Endothelial cell of umbilical vein (primary cell): ENCODE data around the gene RGS11. TPM values are rescaled to one million over a fixed set of nuclear protein-coding genes. Genes with fewer than 3 reads are reported as not detected.

Experiments
- BruUV-seq: library from RNA; stranded (reverse); fragments of 400-500 nt; replicated peaks from 2 replicates; lab custom pipeline; 2021; lab: Mats Ljungman, UMichigan
- CTCF ChIA-PET: fragments of 300-600, 350-600 bp; sonication (Branson Sonifier 250); formaldehyde crosslinking; loops from one replicate; lab custom pipeline; 2021; ENCODE audit warnings: antibody characterized with exemption, inconsistent platforms; lab: Charles Lee
- POLR2A ChIA-PET: fragments of 300-600, 350-600 bp; sonication (Branson Sonifier 250); formaldehyde crosslinking; loops from one replicate; lab custom pipeline; 2021; ENCODE audit warnings: antibody characterized with exemption, inconsistent platforms; lab: Charles Lee
- DNase-seq: peaks from one replicate; pipeline ENCODE4 v3.0.0-alpha.2; 2011; ENCODE audit warnings: low read depth, low spot score
- FAIRE-seq: peaks from 2 replicates; lab custom pipeline; 2011; peaks lifted over from hg19 to GRCh38; lab: Jason Lieb, UNC
- H2AFZ ChIP-seq: 2 replicates; pipeline ENCODE4 v1.6.0; 2012; ENCODE audit warnings: low read depth, low read length, control low read depth, inconsistent platforms
- H3K27ac ChIP-seq: 2 replicates; pipeline ENCODE4 v1.5.1; 2011; ENCODE audit warnings: low read depth, mild to moderate bottlenecking, control low read depth, low read length, moderate library complexity; ENCODE audit not compliant: insufficient read depth
- H3K27me3 ChIP-seq, 2 experiments: 2 replicates each; pipeline versions ENCODE4 v1.6.0 to v1.6.1; 2011; ENCODE audit warnings: low read length in 2 of 2, mixed read lengths in 1 of 2; ENCODE audit not compliant: control insufficient read depth in 2 of 2, insufficient read depth in 2 of 2
- H3K36me3 ChIP-seq, 2 experiments: 2 replicates in 1 of 2; 3 replicates in 1 of 2; pipeline ENCODE4 v1.5.1; 2011; ENCODE audit warnings: low read length in 2 of 2, mild to moderate bottlenecking in 1 of 2, moderate library complexity in 1 of 2; ENCODE audit not compliant: control insufficient read depth in 2 of 2, insufficient read depth in 2 of 2; ENCODE audit errors: extremely low read depth in 1 of 2
- H3K4me1 ChIP-seq: 3 replicates; pipeline ENCODE4 v1.5.1; 2011; ENCODE audit warnings: mild to moderate bottlenecking, low read length; ENCODE audit not compliant: control insufficient read depth, insufficient read depth; ENCODE audit errors: extremely low read depth
- H3K4me2 ChIP-seq: 2 replicates; pipeline ENCODE4 v1.6.1; 2011; ENCODE audit warnings: low read length, control low read depth, mixed read lengths; ENCODE audit not compliant: insufficient read depth
- H3K4me3 ChIP-seq, 3 experiments: fragments of 200-600 bp in 1 of 3; sonication (generic), shearing (Covaris generic) in 1 of 3; replicated peaks in 1 of 3; 2 replicates each; pipeline ENCODE4 v1.5.1; 2011 to 2016; ENCODE audit warnings: control low read depth in 3 of 3, low read length in 3 of 3, mild to moderate bottlenecking in 2 of 3, inconsistent platforms in 1 of 3, low read depth in 1 of 3, moderate library complexity in 1 of 3; ENCODE audit not compliant: insufficient read depth in 1 of 3
- H3K79me2 ChIP-seq: 2 replicates; pipeline ENCODE4 v1.6.0; 2012; ENCODE audit warnings: low read length, inconsistent platforms; ENCODE audit not compliant: control insufficient read depth, insufficient read depth
- H3K9ac ChIP-seq: replicated peaks from 2 replicates; pipeline ENCODE3; 2011; ENCODE audit warnings: low read length, control low read depth; ENCODE audit not compliant: insufficient read depth; ENCODE audit errors: extremely low read depth
- H3K9me1 ChIP-seq: replicated peaks from 3 replicates; pipeline ENCODE4 v1.6.0; 2011; ENCODE audit warnings: mild to moderate bottlenecking, low read length; ENCODE audit not compliant: control insufficient read depth, insufficient read depth; ENCODE audit errors: extremely low read depth
- H3K9me3 ChIP-seq: replicated peaks from 2 replicates; pipeline ENCODE4 v1.5.1; 2012; ENCODE audit warnings: low read length, inconsistent platforms; ENCODE audit not compliant: control insufficient read depth, insufficient read depth
- H4K20me1 ChIP-seq: replicated peaks from 2 replicates; pipeline ENCODE3; 2011; ENCODE audit warnings: mild to moderate bottlenecking, low read length; ENCODE audit not compliant: control insufficient read depth, insufficient read depth; ENCODE audit errors: extremely low read depth
- EZH2 ChIP-seq: IDR thresholded peaks from 2 replicates; pipeline ENCODE4 v1.6.1; 2012; ENCODE audit warnings: borderline replicate concordance, low read depth, mild to moderate bottlenecking, moderate library complexity, low read length, inconsistent platforms; ENCODE audit not compliant: severe bottlenecking
- FOS ChIP-seq: IDR thresholded peaks from 2 replicates; pipeline ENCODE4 v1.6.1; 2011; ENCODE audit warnings: mild to moderate bottlenecking, low read length, moderate library complexity, borderline replicate concordance; ENCODE audit not compliant: insufficient read depth
- GATA2 ChIP-seq: IDR thresholded peaks from 2 replicates; pipeline ENCODE4 v1.7.0; 2011; ENCODE audit warnings: low read depth, mild to moderate bottlenecking, moderate library complexity, mixed read lengths, low read length; ENCODE audit not compliant: insufficient read length, insufficient read depth
- JUN ChIP-seq: IDR thresholded peaks from 2 replicates; pipeline ENCODE4 v1.6.1; 2011; ENCODE audit warnings: borderline replicate concordance, low read depth; ENCODE audit not compliant: insufficient read length, insufficient read depth
- MYC ChIP-seq: IDR thresholded peaks from one replicate; pipeline ENCODE4 v1.6.1; 2011; ENCODE audit warnings: mild to moderate bottlenecking, low read depth, low read length
- POLR2A ChIP-seq: IDR thresholded peaks from 2 replicates; pipeline ENCODE4 v1.6.1; 2012; ENCODE audit warnings: low read depth, mild to moderate bottlenecking, control low read depth, low read length
- POLR2AphosphoS5 ChIP-seq: IDR thresholded peaks from 2 replicates; pipeline ENCODE4 v1.6.1; 2012; ENCODE audit warnings: low read depth, mild to moderate bottlenecking, control low read depth, low read length, moderate library complexity; ENCODE audit not compliant: insufficient read depth
- dilution Hi-C: fragments of 300-500 bp; cut with MboI; formaldehyde crosslinking; loops from one replicate; pipeline ENCODE4 v1.15.0; 2019; ENCODE audit warnings: low sequenced_read_pairs; ENCODE audit not compliant: extremely low pct_ligation_motif_present
- intact Hi-C: fragments of 100-400 bp; cut with micrococcal nuclease; formaldehyde crosslinking; loops from one replicate; pipeline ENCODE4 v1.10.0; 2022
- polyA plus RNA-seq, 4 experiments: library from polyadenylated mRNA; depleted of rRNA in 3 of 4; stranded (reverse) in 3 of 4; unstranded in 1 of 4; fragments of >200 nt; gene quantifications; 2 replicates each; pipeline versions ENCODE4 v1.2.1 to v1.2.3, GENCODE V29; 2011 to 2012; ENCODE audit warnings: missing spikeins in 1 of 4
- total RNA-seq: library from RNA; stranded (reverse); gene quantifications from 2 replicates; pipeline ENCODE4 v1.2.3, GENCODE V29; 2021
- TF ChIP-seq, protein P1 (sequence below), 2 donors: IDR thresholded peaks; 1 replicate in 1 of 2; 2 replicates in 1 of 2; pipeline ENCODE4 v1.5.1; 2011; ENCODE audit warnings: low read length in 2 of 2, mild to moderate bottlenecking in 2 of 2, moderate library complexity in 2 of 2, control low read depth in 1 of 2, inconsistent platforms in 1 of 2, low read depth in 1 of 2; ENCODE audit not compliant: insufficient read depth in 1 of 2; ENCODE audit errors: extremely low read depth in 1 of 2
- TF ChIP-seq, protein P2 (sequence below): IDR thresholded peaks from 2 replicates; pipeline ENCODE4 v1.6.1; 2011; ENCODE audit not compliant: insufficient read depth, insufficient read length

The RGS11 gene
- total and polyA plus RNA-seq, 2 donors (not counting 3 experiments of a cell fraction or from before 2014, with no cell fraction given): 3.0 to 4.9 TPM

DNA sequence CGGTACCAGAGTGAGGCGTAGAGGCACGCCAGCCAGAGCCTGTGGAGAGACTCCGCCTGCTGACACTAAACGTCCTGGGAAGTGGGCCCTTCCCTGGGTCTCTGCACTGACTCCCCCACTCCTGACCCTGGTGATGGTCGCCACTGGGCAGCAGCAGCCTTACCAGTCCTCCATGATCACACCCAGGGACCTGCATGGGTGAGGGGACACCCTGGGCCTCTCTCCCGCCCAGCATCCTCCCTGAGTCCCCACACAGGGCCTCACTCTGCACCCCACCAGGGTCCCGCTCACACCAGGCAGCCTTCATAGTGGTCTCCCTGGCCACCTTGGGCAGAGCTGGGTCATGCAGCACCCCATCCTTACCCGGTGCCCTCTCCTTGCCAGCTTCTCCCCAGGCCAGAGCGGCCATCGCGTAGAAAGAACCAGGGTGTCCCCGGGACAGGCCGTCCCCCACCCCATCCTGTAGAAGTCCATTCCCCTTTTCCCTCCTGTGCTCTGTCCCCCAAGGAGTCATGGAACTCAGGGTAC is 10.7 kb downstream of the RGS11 start:
- CTCF ChIA-PET: no interaction called here
- no peaks in the 10 kb centered on the region for H3K9me3 ChIP-seq
- no peak for TF ChIP-seq EZH2
- TF ChIP-seq POLR2AphosphoS5: no peak
- no peak for TF ChIP-seq GATA2
- TF ChIP-seq, protein P1, sequence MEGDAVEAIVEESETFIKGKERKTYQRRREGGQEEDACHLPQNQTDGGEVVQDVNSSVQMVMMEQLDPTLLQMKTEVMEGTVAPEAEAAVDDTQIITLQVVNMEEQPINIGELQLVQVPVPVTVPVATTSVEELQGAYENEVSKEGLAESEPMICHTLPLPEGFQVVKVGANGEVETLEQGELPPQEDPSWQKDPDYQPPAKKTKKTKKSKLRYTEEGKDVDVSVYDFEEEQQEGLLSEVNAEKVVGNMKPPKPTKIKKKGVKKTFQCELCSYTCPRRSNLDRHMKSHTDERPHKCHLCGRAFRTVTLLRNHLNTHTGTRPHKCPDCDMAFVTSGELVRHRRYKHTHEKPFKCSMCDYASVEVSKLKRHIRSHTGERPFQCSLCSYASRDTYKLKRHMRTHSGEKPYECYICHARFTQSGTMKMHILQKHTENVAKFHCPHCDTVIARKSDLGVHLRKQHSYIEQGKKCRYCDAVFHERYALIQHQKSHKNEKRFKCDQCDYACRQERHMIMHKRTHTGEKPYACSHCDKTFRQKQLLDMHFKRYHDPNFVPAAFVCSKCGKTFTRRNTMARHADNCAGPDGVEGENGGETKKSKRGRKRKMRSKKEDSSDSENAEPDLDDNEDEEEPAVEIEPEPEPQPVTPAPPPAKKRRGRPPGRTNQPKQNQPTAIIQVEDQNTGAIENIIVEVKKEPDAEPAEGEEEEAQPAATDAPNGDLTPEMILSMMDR (IDR thresholded peaks at IDR 0.05; ENCODE audit: extremely low read depth in 1 of 2, insufficient read depth in 1 of 2, low read depth in 1 of 2, low read length in 2 of 2): no peak
- TF ChIP-seq, protein P2, sequence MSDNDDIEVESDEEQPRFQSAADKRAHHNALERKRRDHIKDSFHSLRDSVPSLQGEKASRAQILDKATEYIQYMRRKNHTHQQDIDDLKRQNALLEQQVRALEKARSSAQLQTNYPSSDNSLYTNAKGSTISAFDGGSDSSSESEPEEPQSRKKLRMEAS: no peak
- TF ChIP-seq FOS: no peak
- TF ChIP-seq POLR2A: no peak
- no peak for TF ChIP-seq MYC
- TF ChIP-seq JUN: no peak

More for the DNA sequence above, 10.7 kb downstream of the RGS11 start:
- Histone ChIP-seq H4K20me1 (no peaks in the 10 kb centered on the region), H3K9me1 (no peaks in the 10 kb centered on the region), H3K4me2 (no peak overlapping the region), H3K4me3 (no peak overlapping the region), H3K27ac (no peak overlapping the region), H2AFZ (no peak overlapping the region), H3K36me3 (peaks cover 0 to 16% of the 10 kb centered on the region in 2 experiments), H3K9ac (no peak overlapping the region), H3K79me2 (no peaks in the 10 kb centered on the region), H3K4me1 (no peaks in the 10 kb centered on the region), H3K27me3 (no peaks in the 10 kb centered on the region)
- no TSS peak for BruUV-seq
- dilution Hi-C loops (no loop called here), intact Hi-C loops (no loop called here)
- DNase-seq (no peak), FAIRE-seq (no peak)
- POLR2A ChIA-PET: no interaction called here
